BLaER1 (cell line): ENCODE results near the gene SMIM12.

Experiments used
- H3K27ac ChIP-seq: shearing (Covaris generic); formaldehyde crosslinking; 2 replicates; pipeline ENCODE4 v1.8.1; 2022
- H3K27me3 ChIP-seq: shearing (Covaris generic); formaldehyde crosslinking; 2 replicates; pipeline ENCODE4 v1.8.1; 2022
- H3K36me3 ChIP-seq: shearing (Covaris generic); formaldehyde crosslinking; 2 replicates; pipeline ENCODE4 v1.8.1; 2022
- H3K4me1 ChIP-seq: shearing (Covaris generic); formaldehyde crosslinking; 2 replicates; pipeline ENCODE4 v1.8.1; 2022
- H3K4me2 ChIP-seq: shearing (Covaris generic); formaldehyde crosslinking; 2 replicates; pipeline ENCODE4 v1.8.1; 2022
- H3K4me3 ChIP-seq: shearing (Covaris generic); formaldehyde crosslinking; 2 replicates; pipeline ENCODE4 v1.8.1; 2022
- H3K9ac ChIP-seq: shearing (Covaris generic); formaldehyde crosslinking; 2 replicates; pipeline ENCODE4 v1.8.1; 2022
- H3K9me3 ChIP-seq: shearing (Covaris generic); formaldehyde crosslinking; 2 replicates; pipeline ENCODE4 v1.8.1; 2022
- H4K20me1 ChIP-seq: shearing (Covaris generic); formaldehyde crosslinking; 2 replicates; pipeline ENCODE4 v1.8.1; 2022
- Cebpa-rat ChIP-seq: shearing (Covaris generic); IDR thresholded peaks from 2 replicates; pipeline ENCODE4 v1.8.1; 2022

SMIM12 gene

DNA sequence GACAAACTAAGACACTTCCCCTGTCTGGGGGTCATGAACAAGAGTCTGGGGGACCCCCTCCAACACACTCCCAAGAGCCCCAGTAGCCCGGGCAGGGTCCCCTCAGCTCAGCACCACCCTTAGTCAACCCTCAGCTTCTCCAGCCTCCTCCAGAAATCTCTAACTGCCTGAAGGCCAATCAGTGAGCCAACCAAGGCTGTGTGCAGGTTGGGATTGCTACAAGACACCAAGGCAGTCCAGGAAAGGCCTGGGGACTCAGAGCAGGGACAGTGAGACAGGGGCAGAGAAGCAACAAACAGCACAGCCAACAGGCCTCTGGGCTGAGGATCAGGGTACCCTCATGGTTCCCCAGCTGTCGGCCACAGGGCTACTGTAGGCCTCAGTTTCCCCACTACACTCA, 13.3 kb downstream of the SMIM12 start:
- H3K27me3 ChIP-seq, result no peaks in the 10 kb centered on the region

DNA sequence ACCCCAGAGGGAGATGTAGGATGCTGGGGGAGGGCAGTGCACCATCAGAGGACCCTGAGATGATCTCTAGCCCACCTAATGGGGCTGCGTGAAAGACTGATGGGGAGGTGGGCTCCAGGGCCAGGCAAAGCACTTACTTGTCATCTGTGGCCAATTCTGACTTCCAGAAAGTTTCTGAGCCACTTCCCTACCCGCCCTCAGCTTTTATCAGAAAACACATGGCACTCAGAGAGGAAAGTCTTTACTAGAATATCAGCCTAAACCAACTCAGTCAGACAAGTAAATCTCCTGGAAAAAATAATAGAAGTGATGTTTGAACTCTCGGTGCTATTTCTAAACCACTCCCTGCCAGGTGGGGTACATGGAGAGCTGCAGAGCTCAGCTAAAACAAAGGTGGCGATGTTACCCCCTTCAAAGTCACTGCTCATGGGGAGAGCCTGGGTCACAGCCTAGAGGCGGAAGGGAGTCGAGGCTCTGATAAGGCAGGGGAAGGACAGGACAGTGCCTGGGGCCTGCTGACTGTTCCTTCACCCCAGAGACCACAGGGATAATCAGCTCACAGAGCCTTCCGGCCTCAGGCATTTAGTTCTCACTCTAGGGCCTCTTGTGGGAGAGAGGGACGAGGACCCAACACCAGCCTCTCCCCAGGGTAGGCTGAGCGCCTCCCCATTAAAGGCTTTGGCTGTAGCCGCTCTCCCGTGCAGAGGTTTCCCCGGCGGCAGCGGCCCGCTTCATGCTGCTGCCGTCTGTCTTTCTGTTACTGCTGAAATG, 14.2 kb downstream of the SMIM12 start:
- Histone ChIP-seq H3K27ac (no peak overlapping the region), H3K9ac (no peak overlapping the region), H3K4me2 (no peak overlapping the region), H3K4me3 (no peak overlapping the region), H4K20me1 (peaks cover 49% of the 10 kb centered on the region), H3K4me1 (no peaks in the 10 kb centered on the region), H3K27me3 (no peaks in the 10 kb centered on the region), H3K9me3 (no peaks in the 10 kb centered on the region), H3K36me3 (peaks cover 20% of the 10 kb centered on the region)
- no peak for TF ChIP-seq Cebpa-rat

More for the DNA sequence above, 13.3 kb downstream of the SMIM12 start:
- Histone ChIP-seq H3K9me3 (no peaks in the 10 kb centered on the region), H3K4me3 (no peak overlapping the region), H3K9ac (no peak overlapping the region), H3K4me1 (no peaks in the 10 kb centered on the region), H3K4me2 (no peak overlapping the region), H4K20me1 (peaks cover 58% of the 10 kb centered on the region), H3K36me3 (peaks cover 30% of the 10 kb centered on the region), H3K27ac (no peak overlapping the region)
- TF ChIP-seq Cebpa-rat, result no peak

DNA sequence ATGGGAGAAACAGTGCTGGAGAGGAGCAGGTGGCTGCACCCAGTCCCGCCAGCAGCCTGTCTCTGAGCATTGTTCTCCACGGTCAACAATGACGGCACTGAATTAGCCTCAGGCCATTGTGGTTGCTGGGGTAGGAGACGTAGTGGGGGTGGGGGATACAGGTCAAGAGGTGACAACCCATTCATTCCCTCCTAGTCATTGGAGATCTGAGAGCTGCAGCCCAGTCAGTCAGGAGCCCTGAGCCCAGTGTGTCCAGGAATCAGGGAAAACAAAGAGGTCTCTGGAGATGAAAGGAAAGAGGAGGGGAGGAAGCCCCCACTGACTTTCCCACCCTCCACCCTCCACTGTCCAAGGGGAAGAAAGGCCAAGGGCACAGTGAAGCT, 15.3 kb downstream of the SMIM12 start:
- Histone ChIP-seq H3K4me3 (no peak overlapping the region), H4K20me1 (peaks cover 48% of the 10 kb centered on the region), H3K9me3 (no peaks in the 10 kb centered on the region), H3K27ac (no peak overlapping the region), H3K9ac (no peak overlapping the region), H3K27me3 (no peaks in the 10 kb centered on the region), H3K36me3 (peaks cover 13% of the 10 kb centered on the region), H3K4me1 (no peaks in the 10 kb centered on the region), H3K4me2 (no peak overlapping the region)
- no peak for TF ChIP-seq Cebpa-rat

DNA sequence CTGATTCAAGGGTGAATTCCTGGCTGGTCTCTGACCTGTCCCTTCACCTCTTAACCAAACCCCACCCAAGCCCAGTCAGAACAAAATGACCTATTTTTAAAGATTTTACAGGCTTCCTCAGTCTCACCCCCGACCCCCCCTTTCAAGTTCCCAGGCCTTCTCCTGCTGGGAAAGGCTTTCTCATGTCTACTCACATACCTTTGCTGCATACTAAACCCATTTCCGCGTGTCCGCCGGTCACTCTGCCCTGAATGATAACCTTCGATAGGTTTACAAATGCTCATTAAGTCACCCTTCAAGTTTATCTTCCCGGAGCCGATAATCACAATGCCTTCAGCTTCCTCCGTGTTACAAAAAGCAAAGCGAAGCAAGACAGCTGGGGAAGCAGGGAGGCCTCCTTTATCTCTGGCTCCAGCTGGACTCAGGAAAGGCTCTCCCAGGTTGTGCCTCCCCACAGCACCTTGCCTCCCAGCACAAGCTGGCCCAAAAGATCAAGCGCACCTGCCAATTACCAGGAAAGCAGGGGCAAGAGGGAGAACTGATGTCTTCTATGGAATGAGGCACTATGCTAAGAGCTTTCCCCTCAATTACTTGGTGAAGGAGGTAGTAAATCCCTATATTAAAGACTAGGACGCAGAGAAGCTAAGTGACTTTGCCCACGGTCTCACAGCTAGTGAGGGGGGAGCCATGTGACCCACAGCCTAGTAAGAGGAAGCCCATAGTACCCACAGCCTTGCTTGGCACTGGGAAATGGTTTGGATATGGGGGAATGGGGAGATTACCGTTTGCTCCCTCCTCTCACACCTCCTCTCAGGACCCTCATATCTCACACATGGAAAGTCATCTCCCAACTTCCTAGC, 15.9 kb downstream of the SMIM12 start:
- no peaks in the 10 kb centered on the region for H3K27me3 ChIP-seq
- no peaks in the 10 kb centered on the region for H3K4me1 ChIP-seq
- no peak overlapping the region for H3K9ac ChIP-seq
- H3K27ac ChIP-seq, result no peak overlapping the region
- H3K9me3 ChIP-seq, result no peaks in the 10 kb centered on the region
- H3K4me2 ChIP-seq, result no peak overlapping the region
- H4K20me1 ChIP-seq, result peaks cover 46% of the 10 kb centered on the region
- no peak overlapping the region for H3K4me3 ChIP-seq
- TF ChIP-seq Cebpa-rat, result no peak
- H3K36me3 ChIP-seq, result peaks cover 11% of the 10 kb centered on the region

DNA sequence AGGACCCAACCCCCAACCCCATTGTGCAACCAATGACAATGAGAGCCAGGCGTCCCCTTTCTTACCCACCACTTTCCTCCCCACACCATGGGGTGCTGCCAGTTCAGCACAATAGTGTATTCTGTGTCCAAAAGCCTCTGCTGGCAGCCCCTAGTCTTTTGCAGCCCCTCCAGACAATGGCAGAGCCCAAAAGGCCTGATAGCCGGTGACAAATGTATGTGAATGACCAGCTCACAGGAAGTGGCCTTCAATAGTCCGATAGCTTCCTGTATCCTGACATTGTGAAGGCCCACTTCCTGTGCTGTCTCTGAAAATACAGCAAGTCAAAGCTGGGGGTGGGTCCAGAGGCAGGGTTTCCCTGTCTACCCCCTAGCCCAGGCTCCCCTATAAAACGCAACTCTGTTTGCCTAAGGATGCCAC, 16.6 kb downstream of the SMIM12 start:
- peaks cover 39% of the 10 kb centered on the region for H4K20me1 ChIP-seq
- H3K4me2 ChIP-seq, result no peak overlapping the region
- no peak overlapping the region for H3K27ac ChIP-seq

DNA sequence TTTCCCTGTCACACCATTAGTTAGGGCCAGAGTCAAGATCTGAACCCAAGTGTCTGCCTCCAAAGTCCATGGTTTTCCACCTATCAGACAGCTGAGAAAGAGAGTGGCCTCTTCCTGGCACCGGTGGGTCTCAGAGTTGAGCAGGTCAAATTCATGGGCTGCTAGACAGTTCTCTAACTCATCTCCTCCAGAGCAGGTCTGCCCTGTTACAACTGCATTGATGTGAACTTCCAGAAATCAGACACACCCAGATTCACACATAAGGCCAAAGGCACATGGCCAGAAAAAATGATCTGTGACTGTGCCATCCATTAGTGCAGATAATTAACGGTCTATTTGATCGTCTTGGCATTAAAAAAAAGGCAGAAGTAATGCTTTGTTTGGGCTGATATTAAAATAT, 17.5 kb downstream of the SMIM12 start:
- H3K27ac ChIP-seq, result no peak overlapping the region
- no peak overlapping the region for H3K9ac ChIP-seq
- H3K9me3 ChIP-seq, result no peaks in the 10 kb centered on the region
- H3K4me3 ChIP-seq, result no peak overlapping the region
- H3K4me2 ChIP-seq, result no peak overlapping the region
- no peaks in the 10 kb centered on the region for H3K27me3 ChIP-seq
- TF ChIP-seq Cebpa-rat, result no peak
- H3K36me3 ChIP-seq, result no peaks in the 10 kb centered on the region
- no peaks in the 10 kb centered on the region for H3K4me1 ChIP-seq
- H4K20me1 ChIP-seq, result peaks cover 30% of the 10 kb centered on the region

More for the DNA sequence above, 16.6 kb downstream of the SMIM12 start:
- H3K9ac ChIP-seq, result no peak overlapping the region
- peaks cover 5% of the 10 kb centered on the region for H3K36me3 ChIP-seq
- TF ChIP-seq Cebpa-rat, result no peak
- H3K9me3 ChIP-seq, result no peaks in the 10 kb centered on the region
- H3K4me3 ChIP-seq, result no peak overlapping the region
- H3K27me3 ChIP-seq, result no peaks in the 10 kb centered on the region
- H3K4me1 ChIP-seq, result no peaks in the 10 kb centered on the region

DNA sequence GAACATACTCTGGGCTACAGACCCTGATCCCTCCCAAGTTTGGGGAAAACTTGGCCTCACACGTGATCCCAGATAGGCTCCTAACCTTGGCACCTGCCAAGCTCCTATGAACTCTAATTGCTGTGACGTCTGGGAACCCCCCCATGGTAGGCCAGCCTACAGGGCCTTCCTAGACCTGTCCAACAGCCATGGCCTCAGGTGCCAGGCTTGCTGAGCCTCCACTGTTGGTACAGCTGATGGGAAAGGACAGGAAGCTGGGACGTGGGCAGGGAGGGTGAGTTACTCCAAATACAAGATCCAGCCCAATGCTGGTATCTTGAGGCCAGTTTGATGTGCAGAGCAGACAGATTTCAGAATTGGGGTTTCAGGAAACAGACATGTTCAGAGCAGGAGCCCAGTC, 19.1 kb downstream of the SMIM12 start:
- Histone ChIP-seq H3K36me3 (no peaks in the 10 kb centered on the region), H3K9me3 (no peaks in the 10 kb centered on the region), H3K4me3 (no peak overlapping the region), H4K20me1 (peaks cover 15% of the 10 kb centered on the region), H3K27ac (no peak overlapping the region), H3K27me3 (no peaks in the 10 kb centered on the region), H3K4me1 (peaks cover 6% of the 10 kb centered on the region), H3K9ac (no peak overlapping the region), H3K4me2 (no peak overlapping the region)
- no peak for TF ChIP-seq Cebpa-rat

DNA sequence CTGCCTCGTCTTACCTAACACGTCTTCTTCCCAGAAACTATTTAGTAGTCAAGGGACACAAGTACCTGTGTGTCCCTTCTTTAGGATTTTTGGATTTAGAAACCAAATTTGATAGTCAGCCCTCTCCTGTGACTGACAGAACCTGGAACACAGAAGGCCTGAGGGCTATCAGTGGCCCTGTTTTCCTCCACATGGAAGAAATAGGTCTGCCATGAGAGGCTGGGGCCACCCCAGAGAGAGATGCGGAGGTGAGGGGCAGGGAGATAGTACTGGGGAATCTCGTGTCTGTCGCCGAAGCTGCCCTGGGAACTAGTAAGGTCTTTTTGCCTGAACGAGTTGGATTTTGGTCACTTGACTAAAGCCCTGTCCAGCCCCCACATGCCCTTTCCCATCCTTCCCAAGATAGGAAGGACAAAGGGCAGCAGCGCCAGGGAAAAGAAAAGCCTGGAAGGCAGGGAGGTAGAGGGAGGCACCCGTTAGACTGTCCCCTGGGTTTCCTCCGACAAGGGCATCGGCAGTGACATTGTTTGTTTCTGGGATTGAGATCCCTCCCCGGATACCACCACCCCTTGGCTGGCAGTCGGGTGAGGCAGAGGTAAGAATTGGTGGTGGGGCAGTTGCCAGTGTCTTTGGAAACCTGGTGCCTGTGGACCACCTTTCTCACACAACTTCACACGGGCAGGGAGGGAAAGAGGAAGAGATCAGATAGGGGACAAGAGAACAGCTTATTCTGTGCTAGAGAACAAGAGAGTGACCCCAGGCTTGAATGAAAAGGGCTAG, 19.8 kb downstream of the SMIM12 start:
- no peak overlapping the region for H3K27ac ChIP-seq
- H4K20me1 ChIP-seq, result peaks cover 9% of the 10 kb centered on the region; the same call in 1 of the 2 replicates
- no peaks in the 10 kb centered on the region for H3K27me3 ChIP-seq
- TF ChIP-seq Cebpa-rat, result no peak
- H3K4me1 ChIP-seq, result peaks cover 8% of the 10 kb centered on the region
- no peaks in the 10 kb centered on the region for H3K9me3 ChIP-seq
- H3K36me3 ChIP-seq, result no peaks in the 10 kb centered on the region
- H3K9ac ChIP-seq, result no peak overlapping the region
- no peak overlapping the region for H3K4me3 ChIP-seq
- H3K4me2 ChIP-seq, result no peak overlapping the region

DNA sequence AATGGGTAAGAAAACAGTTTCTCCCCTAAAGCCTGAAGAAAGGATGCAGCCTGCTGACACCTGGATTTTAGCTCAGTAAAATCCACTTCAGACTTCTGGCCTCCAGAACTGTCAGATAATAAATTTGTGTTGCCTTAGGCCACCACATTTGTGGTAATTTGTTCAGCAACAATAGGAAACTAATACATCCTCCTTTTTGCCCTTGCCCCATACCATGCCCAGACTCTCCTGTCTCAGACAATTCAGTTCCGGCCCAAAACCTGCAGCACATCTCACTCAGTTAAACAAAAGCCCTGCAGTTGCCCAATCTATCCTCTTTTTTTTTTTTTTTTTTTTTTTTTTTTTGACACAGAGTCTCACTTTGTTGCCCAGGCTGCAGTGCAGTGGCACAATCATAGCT, 25.8 kb downstream of the SMIM12 start:
- H3K9ac ChIP-seq, result no peak overlapping the region

More for the DNA sequence above, 25.8 kb downstream of the SMIM12 start:
- no peaks in the 10 kb centered on the region for H3K9me3 ChIP-seq
- H3K4me3 ChIP-seq, result no peak overlapping the region
- no peaks in the 10 kb centered on the region for H4K20me1 ChIP-seq
- H3K36me3 ChIP-seq, result no peaks in the 10 kb centered on the region
- no peaks in the 10 kb centered on the region for H3K27me3 ChIP-seq
- no peak for TF ChIP-seq Cebpa-rat
- no peak overlapping the region for H3K27ac ChIP-seq
- peaks cover 18% of the 10 kb centered on the region for H3K4me1 ChIP-seq
- no peak overlapping the region for H3K4me2 ChIP-seq
